A549 (cell line): Measurements from ENCODE around the gene HLCS.

ENCODE experiments used
- EHMT2 ChIP-seq: fragments of 200-600 bp; sonication (generic); IDR thresholded peaks from 2 replicates; pipeline ENCODE4 v1.6.1; 2016; ENCODE audit warnings: antibody characterized with exemption, low read depth, mild to moderate bottlenecking, moderate library complexity
- EP300 ChIP-seq, 2 experiments: fragments of >200 bp; sonication (Bioruptor Twin); formaldehyde crosslinking; IDR thresholded peaks; 2 replicates in 1 of 2; 3 replicates in 1 of 2; pipeline ENCODE4 v1.6.1; 2016 to 2017
- HOXA7 ChIP-seq: fragments of 250-450 bp; sonication (Bioruptor Pico); IDR thresholded peaks from 2 replicates; pipeline ENCODE4 v1.5.0; 2020; ENCODE audit warnings: mild to moderate bottlenecking, moderate library complexity
- MYC ChIP-seq: IDR thresholded peaks from 2 replicates; pipeline ENCODE4 v1.6.1; 2012; ENCODE audit warnings: mild to moderate bottlenecking, inconsistent platforms, low read length, improper control_type of control experiment, borderline replicate concordance
- POLR2A ChIP-seq: IDR thresholded peaks from 2 replicates; pipeline ENCODE4 v1.6.1; 2012; ENCODE audit warnings: mild to moderate bottlenecking, low read length
- SMC3 ChIP-seq: fragments of >200 bp; sonication (Bioruptor Twin); formaldehyde crosslinking; IDR thresholded peaks from 3 replicates; pipeline ENCODE4 v1.6.1; 2018; ENCODE audit warnings: inconsistent platforms
- TF ChIP-seq, protein P1 (sequence below): fragments of >200 bp; sonication (Bioruptor Twin); formaldehyde crosslinking; IDR thresholded peaks from 3 replicates; pipeline ENCODE4 v1.5.1; 2016
- TF ChIP-seq, protein P2 (sequence below): fragments of 450-650 bp; IDR thresholded peaks from 2 replicates; pipeline ENCODE4 v1.6.1; 2014; ENCODE audit warnings: antibody characterized with exemption
- TF ChIP-seq, protein P3 (sequence below): fragments of >200 bp; sonication (Bioruptor Twin); formaldehyde crosslinking; IDR thresholded peaks from 3 replicates; pipeline ENCODE4 v1.6.1; 2016
- TF ChIP-seq, protein P4 (sequence below): IDR thresholded peaks from 2 replicates; pipeline ENCODE4 v1.6.1; 2012

DNA sequence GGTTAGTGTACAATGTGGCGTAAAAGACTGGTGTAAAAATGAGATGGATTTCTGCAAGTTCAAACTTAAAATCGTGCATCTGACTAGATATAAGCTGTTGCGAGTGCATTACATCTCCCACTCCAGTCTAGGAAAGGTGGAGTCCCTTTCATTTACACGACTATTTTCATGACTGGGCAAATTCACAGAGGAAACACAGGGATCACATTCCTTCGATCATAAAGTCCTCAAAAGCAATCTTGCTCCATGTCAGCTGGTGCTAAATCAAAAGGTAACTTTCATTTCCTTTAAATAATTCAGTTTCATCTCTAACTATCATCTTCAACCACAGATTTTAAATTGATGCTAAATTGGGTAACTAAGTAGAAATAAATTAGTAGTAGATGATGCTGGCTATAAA, 100.0 kb downstream of the HLCS start:
- TF ChIP-seq, protein P1, sequence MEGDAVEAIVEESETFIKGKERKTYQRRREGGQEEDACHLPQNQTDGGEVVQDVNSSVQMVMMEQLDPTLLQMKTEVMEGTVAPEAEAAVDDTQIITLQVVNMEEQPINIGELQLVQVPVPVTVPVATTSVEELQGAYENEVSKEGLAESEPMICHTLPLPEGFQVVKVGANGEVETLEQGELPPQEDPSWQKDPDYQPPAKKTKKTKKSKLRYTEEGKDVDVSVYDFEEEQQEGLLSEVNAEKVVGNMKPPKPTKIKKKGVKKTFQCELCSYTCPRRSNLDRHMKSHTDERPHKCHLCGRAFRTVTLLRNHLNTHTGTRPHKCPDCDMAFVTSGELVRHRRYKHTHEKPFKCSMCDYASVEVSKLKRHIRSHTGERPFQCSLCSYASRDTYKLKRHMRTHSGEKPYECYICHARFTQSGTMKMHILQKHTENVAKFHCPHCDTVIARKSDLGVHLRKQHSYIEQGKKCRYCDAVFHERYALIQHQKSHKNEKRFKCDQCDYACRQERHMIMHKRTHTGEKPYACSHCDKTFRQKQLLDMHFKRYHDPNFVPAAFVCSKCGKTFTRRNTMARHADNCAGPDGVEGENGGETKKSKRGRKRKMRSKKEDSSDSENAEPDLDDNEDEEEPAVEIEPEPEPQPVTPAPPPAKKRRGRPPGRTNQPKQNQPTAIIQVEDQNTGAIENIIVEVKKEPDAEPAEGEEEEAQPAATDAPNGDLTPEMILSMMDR = no peak
- TF ChIP-seq, protein P2, sequence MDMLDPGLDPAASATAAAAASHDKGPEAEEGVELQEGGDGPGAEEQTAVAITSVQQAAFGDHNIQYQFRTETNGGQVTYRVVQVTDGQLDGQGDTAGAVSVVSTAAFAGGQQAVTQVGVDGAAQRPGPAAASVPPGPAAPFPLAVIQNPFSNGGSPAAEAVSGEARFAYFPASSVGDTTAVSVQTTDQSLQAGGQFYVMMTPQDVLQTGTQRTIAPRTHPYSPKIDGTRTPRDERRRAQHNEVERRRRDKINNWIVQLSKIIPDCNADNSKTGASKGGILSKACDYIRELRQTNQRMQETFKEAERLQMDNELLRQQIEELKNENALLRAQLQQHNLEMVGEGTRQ = no peak
- TF ChIP-seq, protein P3, sequence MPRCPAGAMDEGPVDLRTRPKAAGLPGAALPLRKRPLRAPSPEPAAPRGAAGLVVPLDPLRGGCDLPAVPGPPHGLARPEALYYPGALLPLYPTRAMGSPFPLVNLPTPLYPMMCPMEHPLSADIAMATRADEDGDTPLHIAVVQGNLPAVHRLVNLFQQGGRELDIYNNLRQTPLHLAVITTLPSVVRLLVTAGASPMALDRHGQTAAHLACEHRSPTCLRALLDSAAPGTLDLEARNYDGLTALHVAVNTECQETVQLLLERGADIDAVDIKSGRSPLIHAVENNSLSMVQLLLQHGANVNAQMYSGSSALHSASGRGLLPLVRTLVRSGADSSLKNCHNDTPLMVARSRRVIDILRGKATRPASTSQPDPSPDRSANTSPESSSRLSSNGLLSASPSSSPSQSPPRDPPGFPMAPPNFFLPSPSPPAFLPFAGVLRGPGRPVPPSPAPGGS = no peak
- TF ChIP-seq MYC = no peak
- no peak for TF ChIP-seq POLR2A
- TF ChIP-seq SMC3 = no peak
- no peak for TF ChIP-seq EHMT2
- TF ChIP-seq, protein P4, sequence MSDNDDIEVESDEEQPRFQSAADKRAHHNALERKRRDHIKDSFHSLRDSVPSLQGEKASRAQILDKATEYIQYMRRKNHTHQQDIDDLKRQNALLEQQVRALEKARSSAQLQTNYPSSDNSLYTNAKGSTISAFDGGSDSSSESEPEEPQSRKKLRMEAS = no peak
- no peak for TF ChIP-seq EP300 (IDR thresholded peaks at IDR 0.05)
- TF ChIP-seq HOXA7 (CRISPR knock-in tag) = no peak
